ENCODE data around the gene ATRIP.

ATRIP gene

DNA sequence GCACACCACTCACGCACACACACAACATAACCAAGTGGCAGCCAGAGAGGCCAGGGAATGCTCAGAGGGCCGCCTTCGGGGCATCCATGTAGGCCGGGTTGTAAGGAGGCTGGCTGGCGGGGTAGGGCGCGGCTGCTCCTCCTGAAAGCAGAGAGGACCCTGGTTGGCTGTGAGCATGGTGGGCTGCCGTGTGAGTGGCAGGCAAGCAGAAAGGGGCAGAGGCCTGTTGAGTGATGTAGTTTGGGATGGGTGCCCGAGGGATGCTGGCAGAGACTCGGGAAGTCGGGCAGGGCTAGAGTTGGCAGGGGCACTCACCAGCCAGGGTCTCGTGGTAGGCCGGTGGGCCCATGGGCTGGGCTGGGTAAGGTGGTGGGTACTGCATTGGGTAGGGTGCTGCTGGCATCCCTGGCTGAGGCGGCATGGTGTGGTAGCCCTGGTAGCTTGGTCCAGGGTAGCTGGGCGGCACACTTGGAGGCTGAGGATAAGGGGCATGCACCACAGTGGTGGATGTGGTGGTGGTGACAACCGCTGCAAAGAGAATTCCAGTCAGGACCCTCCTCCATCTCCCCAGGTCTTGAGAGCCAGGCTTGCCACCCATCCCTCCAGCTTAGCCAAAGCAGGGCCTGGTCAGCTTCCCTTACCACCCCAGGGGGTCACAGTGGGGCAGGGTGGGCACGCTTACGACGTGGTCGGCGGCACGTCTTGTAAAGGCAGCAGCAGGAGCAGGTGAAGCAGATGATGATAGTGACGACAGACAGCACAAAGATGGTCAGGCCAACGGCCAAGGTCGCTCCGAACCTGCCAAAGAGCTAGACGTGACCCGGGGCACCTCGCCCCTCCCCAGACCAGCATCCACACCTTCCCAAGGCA is 22.7 kb downstream of the ATRIP start:
- POLR2A ChIA-PET: interaction anchor here (0.8 to 1.6 kb wide), 2 partner anchors 10 to 22 kb away, joined by 3 to 4 read pairs; partner anchors contain the start of gene ATRIP
- H3K4me1 ChIP-seq (ENCODE audit: control insufficient read depth, insufficient read depth, low read length): no peaks in the 10 kb centered on the region

DNA sequence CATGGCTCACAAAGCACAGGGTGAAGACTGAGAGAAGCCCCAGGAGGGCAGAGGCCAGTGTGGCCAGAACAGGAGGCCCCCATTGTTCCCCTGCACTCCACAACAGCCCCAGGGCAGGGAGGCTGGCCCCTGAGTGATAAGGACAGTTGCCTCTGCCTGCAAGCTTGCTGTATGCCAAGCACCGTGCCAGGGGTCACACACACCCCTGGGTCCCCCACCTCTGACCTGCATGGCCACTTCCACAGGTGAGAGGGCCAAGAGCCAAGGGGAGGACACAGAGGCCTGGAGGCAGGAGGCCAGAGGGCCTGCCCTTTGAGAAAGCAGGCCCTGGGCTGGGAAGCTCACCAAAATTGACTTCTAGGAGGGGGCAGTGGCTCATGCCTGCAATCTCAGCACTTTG is 23.7 kb downstream of the ATRIP start:
- TF ChIP-seq ZNF2 (tag by site-specific recombination; IDR thresholded peaks at IDR 0.05) (no peak), ZNF664 (tag by site-specific recombination; IDR thresholded peaks at IDR 0.05) (no peak), ZNF416 (tag by site-specific recombination; IDR thresholded peaks at IDR 0.05) (no peak), ZNF274 (IDR thresholded peaks at IDR 0.05; ENCODE audit: low read length) (no peak), ZNF274 (tag by site-specific recombination; IDR thresholded peaks at IDR 0.05; ENCODE audit: borderline replicate concordance) (no peak), ZNF561 (tag by site-specific recombination; IDR thresholded peaks at IDR 0.05; ENCODE audit: borderline replicate concordance) (no peak), BCL11B (tag by site-specific recombination; IDR thresholded peaks at IDR 0.05; ENCODE audit: low read depth) (no peak), ZNF169 (tag by site-specific recombination; IDR thresholded peaks at IDR 0.05) (no peak), ZNF610 (tag by site-specific recombination; IDR thresholded peaks at IDR 0.05; ENCODE audit: borderline replicate concordance) (no peak), BCL11A (tag by site-specific recombination; IDR thresholded peaks at IDR 0.05; ENCODE audit: low read depth) (no peak), ZNF155 (tag by site-specific recombination; IDR thresholded peaks at IDR 0.05) (no peak), ZFHX2 (tag by site-specific recombination; conservative IDR thresholded peaks at IDR 0.05) (no peak)
- TF ChIP-seq, protein P1, sequence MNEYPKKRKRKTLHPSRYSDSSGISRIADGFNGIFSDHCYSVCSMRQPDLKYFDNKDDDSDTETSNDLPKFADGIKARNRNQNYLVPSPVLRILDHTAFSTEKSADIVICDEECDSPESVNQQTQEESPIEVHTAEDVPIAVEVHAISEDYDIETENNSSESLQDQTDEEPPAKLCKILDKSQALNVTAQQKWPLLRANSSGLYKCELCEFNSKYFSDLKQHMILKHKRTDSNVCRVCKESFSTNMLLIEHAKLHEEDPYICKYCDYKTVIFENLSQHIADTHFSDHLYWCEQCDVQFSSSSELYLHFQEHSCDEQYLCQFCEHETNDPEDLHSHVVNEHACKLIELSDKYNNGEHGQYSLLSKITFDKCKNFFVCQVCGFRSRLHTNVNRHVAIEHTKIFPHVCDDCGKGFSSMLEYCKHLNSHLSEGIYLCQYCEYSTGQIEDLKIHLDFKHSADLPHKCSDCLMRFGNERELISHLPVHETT (tag by site-specific recombination; IDR thresholded peaks at IDR 0.05): no peak
- TF ChIP-seq, protein P2, sequence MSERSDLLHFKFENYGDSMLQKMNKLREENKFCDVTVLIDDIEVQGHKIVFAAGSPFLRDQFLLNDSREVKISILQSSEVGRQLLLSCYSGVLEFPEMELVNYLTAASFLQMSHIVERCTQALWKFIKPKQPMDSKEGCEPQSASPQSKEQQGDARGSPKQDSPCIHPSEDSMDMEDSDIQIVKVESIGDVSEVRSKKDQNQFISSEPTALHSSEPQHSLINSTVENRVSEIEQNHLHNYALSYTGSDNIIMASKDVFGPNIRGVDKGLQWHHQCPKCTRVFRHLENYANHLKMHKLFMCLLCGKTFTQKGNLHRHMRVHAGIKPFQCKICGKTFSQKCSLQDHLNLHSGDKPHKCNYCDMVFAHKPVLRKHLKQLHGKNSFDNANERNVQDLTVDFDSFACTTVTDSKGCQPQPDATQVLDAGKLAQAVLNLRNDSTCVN (tag by site-specific recombination; optimal IDR thresholded peaks at IDR 0.05): no peak
- no peaks in the 10 kb centered on the region for H3K9me3 ChIP-seq (ENCODE audit: control insufficient read depth, insufficient read depth, low read depth, low read length)
- ChIA-PET CTCF (no interaction called here), POLR2A (interaction anchor here (1.6 kb wide), 1 partner anchor 11 kb away, joined by 4 read pairs; no protein-coding TSS in a partner anchor)
- H3K27ac ChIP-seq (ENCODE audit: extremely low read depth, low read depth, low read length): no peak overlapping the region
- no peak overlapping the region for H3K4me3 ChIP-seq (ENCODE audit: low read depth, low read length)
- H3K4me1 ChIP-seq (ENCODE audit: control insufficient read depth, insufficient read depth, low read length): no peaks in the 10 kb centered on the region
- peaks cover 0 to 45% of the 10 kb centered on the region in 2 experiments; a peak in 2 of 3 replicates for H3K36me3 ChIP-seq (ENCODE audit: control insufficient read depth in 2 of 2, insufficient read depth in 1 of 2, low read length in 2 of 2)

More for the DNA sequence above, 22.7 kb downstream of the ATRIP start:
- Histone ChIP-seq H3K27ac (ENCODE audit: extremely low read depth, low read depth, low read length) (no peak overlapping the region), H3K9me3 (ENCODE audit: control insufficient read depth, insufficient read depth, low read depth, low read length) (no peaks in the 10 kb centered on the region), H3K36me3 (ENCODE audit: control insufficient read depth in 2 of 2, insufficient read depth in 1 of 2, low read length in 2 of 2) (peaks cover 0 to 55% of the 10 kb centered on the region in 2 experiments; a peak in 2 of 3 replicates), H3K4me3 (ENCODE audit: low read depth, low read length) (no peak overlapping the region)
- CTCF ChIA-PET: no interaction called here
- TF ChIP-seq OSR2 (tag by site-specific recombination; IDR thresholded peaks at IDR 0.05): no peak
- TF ChIP-seq, protein P3, sequence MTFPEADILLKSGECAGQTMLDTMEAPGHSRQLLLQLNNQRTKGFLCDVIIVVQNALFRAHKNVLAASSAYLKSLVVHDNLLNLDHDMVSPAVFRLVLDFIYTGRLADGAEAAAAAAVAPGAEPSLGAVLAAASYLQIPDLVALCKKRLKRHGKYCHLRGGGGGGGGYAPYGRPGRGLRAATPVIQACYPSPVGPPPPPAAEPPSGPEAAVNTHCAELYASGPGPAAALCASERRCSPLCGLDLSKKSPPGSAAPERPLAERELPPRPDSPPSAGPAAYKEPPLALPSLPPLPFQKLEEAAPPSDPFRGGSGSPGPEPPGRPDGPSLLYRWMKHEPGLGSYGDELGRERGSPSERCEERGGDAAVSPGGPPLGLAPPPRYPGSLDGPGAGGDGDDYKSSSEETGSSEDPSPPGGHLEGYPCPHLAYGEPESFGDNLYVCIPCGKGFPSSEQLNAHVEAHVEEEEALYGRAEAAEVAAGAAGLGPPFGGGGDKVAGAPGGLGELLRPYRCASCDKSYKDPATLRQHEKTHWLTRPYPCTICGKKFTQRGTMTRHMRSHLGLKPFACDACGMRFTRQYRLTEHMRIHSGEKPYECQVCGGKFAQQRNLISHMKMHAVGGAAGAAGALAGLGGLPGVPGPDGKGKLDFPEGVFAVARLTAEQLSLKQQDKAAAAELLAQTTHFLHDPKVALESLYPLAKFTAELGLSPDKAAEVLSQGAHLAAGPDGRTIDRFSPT (tag by site-specific recombination; IDR thresholded peaks at IDR 0.05): peak; percentile 66

DNA sequence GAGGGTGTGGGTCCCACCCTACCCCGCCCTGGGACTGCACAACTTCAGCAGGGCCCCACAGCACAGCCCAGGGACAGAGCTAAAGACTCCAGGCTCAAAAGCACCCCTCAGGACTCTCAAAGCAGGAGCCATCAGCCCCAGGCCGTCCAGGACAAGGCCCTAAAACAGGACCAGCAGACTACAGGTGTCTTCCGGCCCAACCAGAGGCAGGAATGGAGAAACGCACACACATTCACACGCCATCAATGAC is 26.1 kb downstream of the ATRIP start:
- ChIA-PET POLR2A (interaction anchor here (0.8 to 2.3 kb wide), 4 partner anchors 26 to 84 kb away, joined by 5 to 13 read pairs (median 8); partner anchors contain the start of genes ATRIP, CCDC51, PFKFB4 and TMA7), CTCF (interaction anchor here (1.0 to 1.9 kb wide), 3 partner anchors 31 to 77 kb away, joined by 3 to 7 read pairs (median 4); partner anchors contain the start of gene SHISA5)
- H3K27ac ChIP-seq (ENCODE audit: extremely low read depth, low read depth, low read length): peak overlapping the region; percentile 84
- peak overlapping the region; percentile 58 for H3K4me3 ChIP-seq (ENCODE audit: low read depth, low read length)
- no peaks in the 10 kb centered on the region for H3K4me1 ChIP-seq (ENCODE audit: control insufficient read depth, insufficient read depth, low read length)
- H3K9me3 ChIP-seq (ENCODE audit: control insufficient read depth, insufficient read depth, low read depth, low read length): no peaks in the 10 kb centered on the region
- H3K36me3 ChIP-seq (ENCODE audit: control insufficient read depth in 2 of 2, insufficient read depth in 1 of 2, low read length in 2 of 2): peaks cover 0 to 30% of the 10 kb centered on the region in 2 experiments; a peak in 2 of 3 replicates
- TF ChIP-seq, protein P4, sequence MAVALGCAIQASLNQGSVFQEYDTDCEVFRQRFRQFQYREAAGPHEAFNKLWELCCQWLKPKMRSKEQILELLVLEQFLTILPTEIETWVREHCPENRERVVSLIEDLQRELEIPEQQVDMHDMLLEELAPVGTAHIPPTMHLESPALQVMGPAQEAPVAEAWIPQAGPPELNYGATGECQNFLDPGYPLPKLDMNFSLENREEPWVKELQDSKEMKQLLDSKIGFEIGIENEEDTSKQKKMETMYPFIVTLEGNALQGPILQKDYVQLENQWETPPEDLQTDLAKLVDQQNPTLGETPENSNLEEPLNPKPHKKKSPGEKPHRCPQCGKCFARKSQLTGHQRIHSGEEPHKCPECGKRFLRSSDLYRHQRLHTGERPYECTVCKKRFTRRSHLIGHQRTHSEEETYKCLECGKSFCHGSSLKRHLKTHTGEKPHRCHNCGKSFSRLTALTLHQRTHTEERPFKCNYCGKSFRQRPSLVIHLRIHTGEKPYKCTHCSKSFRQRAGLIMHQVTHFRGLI (tag by site-specific recombination; IDR thresholded peaks at IDR 0.05): 0 out of 2 replicates have a peak, but pooled peaks have one; percentile 25
- TF ChIP-seq ZBTB1 (tag by site-specific recombination; IDR thresholded peaks at IDR 0.05) (0 out of 2 replicates have a peak, but pooled peaks have one; percentile 7), ZNF830 (tag by site-specific recombination; IDR thresholded peaks at IDR 0.05; ENCODE audit: low read depth) (no peak), SCRT2 (tag by site-specific recombination; IDR thresholded peaks at IDR 0.05) (peak; percentile 93)
- TF ChIP-seq, protein P5, sequence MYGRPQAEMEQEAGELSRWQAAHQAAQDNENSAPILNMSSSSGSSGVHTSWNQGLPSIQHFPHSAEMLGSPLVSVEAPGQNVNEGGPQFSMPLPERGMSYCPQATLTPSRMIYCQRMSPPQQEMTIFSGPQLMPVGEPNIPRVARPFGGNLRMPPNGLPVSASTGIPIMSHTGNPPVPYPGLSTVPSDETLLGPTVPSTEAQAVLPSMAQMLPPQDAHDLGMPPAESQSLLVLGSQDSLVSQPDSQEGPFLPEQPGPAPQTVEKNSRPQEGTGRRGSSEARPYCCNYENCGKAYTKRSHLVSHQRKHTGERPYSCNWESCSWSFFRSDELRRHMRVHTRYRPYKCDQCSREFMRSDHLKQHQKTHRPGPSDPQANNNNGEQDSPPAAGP (tag by site-specific recombination; IDR thresholded peaks at IDR 0.05): 0 out of 2 replicates have a peak, but pooled peaks have one; percentile 19
